Measurements from ENCODE around the gene LMAN2.

The LMAN2 gene

DNA sequence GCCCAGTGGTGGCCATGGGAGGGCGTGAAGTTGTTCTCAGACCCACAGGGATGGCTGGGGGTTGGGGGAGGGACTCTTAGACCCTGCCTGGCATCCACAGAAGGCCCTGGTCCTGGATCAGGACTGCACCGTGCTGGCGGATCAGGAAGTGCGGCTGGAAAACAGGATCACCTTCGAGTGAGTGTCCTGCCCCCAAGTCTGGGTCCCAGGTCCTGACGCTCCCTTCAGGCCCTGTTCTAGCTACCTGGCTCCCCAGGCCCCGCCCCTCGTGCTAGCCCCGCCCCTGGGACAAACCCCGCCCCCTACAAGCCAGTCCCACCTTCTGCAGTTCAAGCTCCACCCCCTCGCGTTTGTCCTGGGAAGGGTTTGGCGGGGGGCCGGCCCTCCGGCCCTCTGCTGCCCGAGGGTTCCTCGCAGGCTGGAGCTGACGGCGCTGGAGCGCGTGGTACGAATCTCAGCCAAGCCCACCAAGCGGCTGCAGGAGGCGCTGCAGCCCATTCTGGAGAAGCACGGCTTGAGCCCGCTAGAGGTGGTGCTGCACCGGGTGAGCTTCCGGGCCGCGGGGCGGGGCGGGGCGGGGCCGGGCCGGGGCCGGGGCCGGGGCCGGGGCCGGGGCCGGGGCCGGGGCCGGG is 19.1 kb upstream of the LMAN2 start:
- ChIA-PET CTCF (interaction anchor here (0.8 to 35.1 kb wide), 20 partner anchors 8 to 257 kb away, joined by 3 to 853 read pairs (median 6); partner anchors contain the start of genes F12, LMAN2, PFN3 and RGS14), POLR2A (interaction anchor here (0.7 kb wide), 1 partner anchor 19 kb away, joined by 3 read pairs; no protein-coding TSS in a partner anchor)
- H3K4me3 ChIP-seq (ENCODE audit: low read depth, low read length), result peak overlapping the region; percentile 60
- DNase-seq (ENCODE audit: low read depth, low spot score), result no peak
- TF ChIP-seq, protein P1, sequence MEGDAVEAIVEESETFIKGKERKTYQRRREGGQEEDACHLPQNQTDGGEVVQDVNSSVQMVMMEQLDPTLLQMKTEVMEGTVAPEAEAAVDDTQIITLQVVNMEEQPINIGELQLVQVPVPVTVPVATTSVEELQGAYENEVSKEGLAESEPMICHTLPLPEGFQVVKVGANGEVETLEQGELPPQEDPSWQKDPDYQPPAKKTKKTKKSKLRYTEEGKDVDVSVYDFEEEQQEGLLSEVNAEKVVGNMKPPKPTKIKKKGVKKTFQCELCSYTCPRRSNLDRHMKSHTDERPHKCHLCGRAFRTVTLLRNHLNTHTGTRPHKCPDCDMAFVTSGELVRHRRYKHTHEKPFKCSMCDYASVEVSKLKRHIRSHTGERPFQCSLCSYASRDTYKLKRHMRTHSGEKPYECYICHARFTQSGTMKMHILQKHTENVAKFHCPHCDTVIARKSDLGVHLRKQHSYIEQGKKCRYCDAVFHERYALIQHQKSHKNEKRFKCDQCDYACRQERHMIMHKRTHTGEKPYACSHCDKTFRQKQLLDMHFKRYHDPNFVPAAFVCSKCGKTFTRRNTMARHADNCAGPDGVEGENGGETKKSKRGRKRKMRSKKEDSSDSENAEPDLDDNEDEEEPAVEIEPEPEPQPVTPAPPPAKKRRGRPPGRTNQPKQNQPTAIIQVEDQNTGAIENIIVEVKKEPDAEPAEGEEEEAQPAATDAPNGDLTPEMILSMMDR (IDR thresholded peaks at IDR 0.05; ENCODE audit: insufficient read depth, low read length, missing control alignments), result peak; percentile 76

DNA sequence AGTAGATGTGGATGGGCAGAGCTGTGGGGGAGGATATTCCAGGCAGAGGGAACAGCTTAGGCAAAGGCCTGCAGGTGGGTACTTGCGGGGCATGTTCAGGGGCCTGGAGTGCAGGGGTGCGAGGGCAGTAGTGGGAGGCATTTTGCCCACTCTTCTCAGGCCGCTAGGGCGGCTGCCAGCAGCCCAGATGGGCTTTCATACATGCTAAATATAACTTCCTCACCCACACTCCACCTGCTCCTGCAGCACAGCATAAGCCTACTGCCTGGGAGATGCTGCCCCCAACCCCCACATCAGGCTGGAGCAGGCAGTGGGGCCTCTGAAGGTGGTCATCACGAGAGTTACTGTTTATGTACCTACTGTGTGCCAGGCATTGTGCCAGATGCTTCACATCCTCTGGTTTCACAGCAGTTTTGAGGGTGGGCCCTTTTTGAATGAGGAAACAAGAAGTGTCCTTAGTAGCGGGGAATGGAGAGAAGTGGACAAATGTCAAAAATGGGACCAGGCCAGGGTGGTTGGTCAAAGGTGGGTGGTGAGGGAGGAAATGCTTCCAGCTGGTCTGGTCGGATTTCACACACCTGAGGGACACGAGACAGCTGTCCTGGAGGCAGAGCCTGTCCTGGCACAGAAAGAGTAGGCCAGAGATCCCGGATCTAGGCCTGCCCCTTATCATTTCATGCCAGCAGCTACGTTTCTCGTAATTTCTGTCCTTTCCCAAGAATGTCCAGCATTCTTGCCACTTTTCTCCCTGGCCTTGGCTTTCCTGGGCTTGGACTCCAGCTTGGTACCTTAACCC is 18.4 kb upstream of the LMAN2 start:
- no peak for DNase-seq (ENCODE audit: low read depth, low spot score)
- ChIA-PET POLR2A (interaction anchor here (0.7 kb wide), 1 partner anchor 20 kb away, joined by 3 read pairs; no protein-coding TSS in a partner anchor), CTCF (interaction anchor here (0.6 to 35.1 kb wide), 20 partner anchors 9 to 256 kb away, joined by 3 to 853 read pairs (median 6); partner anchors contain the start of genes F12, LMAN2, PFN3 and SLC34A1)
- TF ChIP-seq, protein P1 (IDR thresholded peaks at IDR 0.05; ENCODE audit: insufficient read depth, low read length, missing control alignments), result no peak
- H3K4me3 ChIP-seq (ENCODE audit: low read depth, low read length), result no peak overlapping the region

DNA sequence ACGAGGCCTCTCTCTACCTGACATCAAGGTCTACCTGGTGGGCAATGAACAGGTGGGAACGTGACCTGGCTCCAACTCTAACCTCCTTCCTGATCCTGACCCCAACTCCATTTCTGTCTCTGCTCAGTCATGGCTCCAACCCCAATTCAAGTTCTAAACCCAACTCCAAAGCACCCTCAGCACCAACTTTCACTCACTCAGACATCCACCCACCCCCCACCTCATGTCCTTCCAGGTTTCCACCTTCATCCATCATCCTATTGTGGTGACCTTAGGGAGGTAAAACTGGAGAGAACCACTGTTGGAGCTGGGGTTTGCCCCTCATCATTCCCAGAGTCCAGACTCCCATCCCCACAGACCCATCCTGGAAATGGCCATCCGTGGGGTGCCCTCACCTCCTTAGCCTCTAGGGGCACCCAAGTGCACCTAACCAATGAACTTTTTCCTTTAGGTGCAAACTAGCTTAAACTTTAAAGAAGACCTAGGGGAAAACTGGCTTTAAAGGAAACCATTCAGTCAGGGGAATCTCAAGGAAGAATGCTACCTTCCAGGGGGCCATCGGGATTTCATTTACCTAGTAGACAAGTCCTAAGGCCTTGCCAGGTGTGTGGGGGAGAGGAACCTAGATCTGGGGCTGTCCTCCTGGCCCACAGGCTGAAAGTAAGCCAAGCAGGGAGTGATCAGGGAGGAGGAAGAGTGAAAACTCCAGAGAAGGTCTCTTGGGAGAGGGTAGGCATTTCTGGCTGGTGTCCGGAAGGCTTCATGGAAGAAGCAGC is 17.6 kb upstream of the LMAN2 start:
- TF ChIP-seq, protein P1 (IDR thresholded peaks at IDR 0.05; ENCODE audit: insufficient read depth, low read length, missing control alignments), result peak; percentile 71
- H3K4me3 ChIP-seq (ENCODE audit: low read depth, low read length), result no peak overlapping the region
- DNase-seq (ENCODE audit: low read depth, low spot score), result no peak
- CTCF ChIA-PET, result interaction anchor here (0.6 to 35.1 kb wide), 14 partner anchors 8 to 133 kb away, joined by 3 to 853 read pairs (median 8); partner anchors contain the start of genes F12, LMAN2, PFN3 and SLC34A1
- POLR2A ChIA-PET, result interaction anchor here (0.8 kb wide), 1 partner anchor 10 kb away, joined by 3 read pairs; no protein-coding TSS in a partner anchor

DNA sequence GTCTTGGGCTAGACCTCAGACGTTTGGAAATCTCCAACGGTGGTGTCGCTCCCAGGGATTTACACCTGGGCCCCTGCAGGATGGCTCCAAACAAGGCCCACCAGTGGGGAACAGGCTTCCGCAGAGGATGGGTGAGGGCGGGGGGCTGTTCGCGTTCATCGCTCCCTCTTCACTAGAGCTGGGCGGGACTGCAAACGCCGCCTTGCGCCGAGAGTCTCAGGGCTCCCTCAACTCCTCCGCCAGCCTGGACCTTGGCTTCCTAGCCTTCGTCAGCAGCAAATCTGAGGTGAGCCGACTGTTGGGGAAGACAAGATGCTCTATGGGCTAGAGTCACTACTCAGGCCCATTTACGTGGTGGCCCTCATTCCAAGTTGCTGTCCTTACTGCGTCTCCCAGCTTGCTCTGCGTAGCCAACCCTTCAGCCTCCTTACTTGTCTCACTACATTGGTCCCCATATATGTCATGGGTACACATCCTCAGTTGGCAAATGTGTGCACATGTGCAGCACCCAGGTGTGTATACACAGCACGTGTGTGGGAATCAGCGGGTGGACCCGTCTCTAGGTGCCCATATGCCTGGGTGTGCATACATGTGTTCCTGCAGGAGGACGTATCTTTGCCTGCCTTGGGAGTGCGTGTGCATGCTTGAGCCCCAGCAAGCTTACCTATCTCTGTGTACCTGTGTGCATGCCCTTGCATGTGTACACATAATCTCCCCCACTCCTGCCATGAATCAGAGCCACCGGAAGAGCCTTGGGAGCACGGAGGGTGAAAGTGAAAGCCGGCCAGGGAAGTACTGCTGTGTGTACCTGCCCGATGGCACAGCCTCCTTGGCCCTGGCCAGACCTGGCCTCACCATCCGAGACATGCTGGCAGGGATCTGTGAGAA is 16.8 kb upstream of the LMAN2 start:
- ChIA-PET CTCF (interaction anchor here (0.8 to 35.1 kb wide), 15 partner anchors 8 to 255 kb away, joined by 3 to 853 read pairs (median 8); partner anchors contain the start of genes F12, LMAN2, PFN3 and SLC34A1), POLR2A (interaction anchor here (0.8 kb wide), 1 partner anchor 11 kb away, joined by 3 read pairs; no protein-coding TSS in a partner anchor)
- DNase-seq (ENCODE audit: low read depth, low spot score), result no peak
- TF ChIP-seq, protein P1 (IDR thresholded peaks at IDR 0.05; ENCODE audit: insufficient read depth, low read length, missing control alignments), result no peak
- H3K4me3 ChIP-seq (ENCODE audit: low read depth, low read length), result no peak overlapping the region

DNA sequence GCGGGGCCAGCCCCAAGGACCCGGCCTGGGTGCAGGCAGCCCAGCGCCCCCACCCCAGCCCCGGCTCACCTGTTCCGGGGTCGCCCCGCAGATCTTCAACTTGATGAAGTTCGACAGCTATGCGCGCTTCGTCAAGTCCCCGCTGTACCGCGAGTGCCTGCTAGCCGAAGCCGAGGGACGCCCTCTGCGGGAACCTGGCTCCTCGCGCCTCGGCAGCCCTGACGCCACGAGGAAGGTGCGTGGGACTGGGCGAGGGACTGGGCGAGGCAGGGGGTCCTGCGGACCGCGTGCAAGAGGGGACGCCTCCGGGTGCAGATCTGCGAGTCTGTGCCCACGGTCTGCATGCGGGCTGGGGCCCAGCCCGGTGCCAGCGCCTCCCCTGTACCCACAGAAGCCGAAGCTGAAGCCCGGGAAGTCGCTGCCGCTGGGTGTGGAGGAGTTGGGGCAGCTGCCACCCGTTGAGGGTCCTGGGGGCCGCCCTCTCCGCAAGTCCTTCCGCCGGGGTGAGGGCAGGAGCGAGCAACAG is 15.9 kb upstream of the LMAN2 start:
- CTCF ChIA-PET, result interaction anchor here (1.1 to 35.1 kb wide), 10 partner anchors 8 to 254 kb away, joined by 3 to 853 read pairs (median 8); partner anchors contain the start of genes F12, PFN3 and SLC34A1
- TF ChIP-seq, protein P1 (IDR thresholded peaks at IDR 0.05; ENCODE audit: insufficient read depth, low read length, missing control alignments), result no peak

More for the DNA sequence above, 15.9 kb upstream of the LMAN2 start:
- POLR2A ChIA-PET, result interaction anchor here (0.9 to 1.3 kb wide), 3 partner anchors 16 to 130 kb away, joined by 3 to 5 read pairs (median 3); partner anchors contain the start of genes LMAN2 and PDLIM7
- DNase-seq (ENCODE audit: low read depth, low spot score), result no peak
- H3K4me3 ChIP-seq (ENCODE audit: low read depth, low read length), result peak overlapping the region; percentile 57

Measured in AG04449 (cell line).